C4-2B (cell line): ENCODE measurements around the gene HELZ.

Experiments used
- CTCF ChIP-seq: fragments of 450-650 bp; conservative IDR thresholded peaks from 2 replicates; pipeline ENCODE4 v1.5.1; 2017; ENCODE audit warnings: mild to moderate bottlenecking
- ZFX ChIP-seq: fragments of 450-650 bp; IDR thresholded peaks from 2 replicates; pipeline ENCODE4 v1.6.1; 2017

GRCh38 chr17:67200727-67201301 is 44.2 kb downstream of the HELZ start:
- TF ChIP-seq CTCF (peak; percentile 75), ZFX (no peak)
